ENCODE data around the gene FLVCR1.

- no peak for TF ChIP-seq CTCF (IDR thresholded peaks at IDR 0.05)
- TF ChIP-seq POLR2A (IDR thresholded peaks at IDR 0.05): no peak
Observed at GRCh38 chr1:212827831-212828278, 30.2 kb upstream of the FLVCR1 start.

Measured in lower leg skin (tissue), 3 donors.